ENCODE data around the gene CCDC127.
"Not testable (repeated sequence)": the region's sequence is repeated elsewhere in the genome, so short reads cannot be mapped to it uniquely, and the experiment has no call there.

Gene CCDC127

DNA sequence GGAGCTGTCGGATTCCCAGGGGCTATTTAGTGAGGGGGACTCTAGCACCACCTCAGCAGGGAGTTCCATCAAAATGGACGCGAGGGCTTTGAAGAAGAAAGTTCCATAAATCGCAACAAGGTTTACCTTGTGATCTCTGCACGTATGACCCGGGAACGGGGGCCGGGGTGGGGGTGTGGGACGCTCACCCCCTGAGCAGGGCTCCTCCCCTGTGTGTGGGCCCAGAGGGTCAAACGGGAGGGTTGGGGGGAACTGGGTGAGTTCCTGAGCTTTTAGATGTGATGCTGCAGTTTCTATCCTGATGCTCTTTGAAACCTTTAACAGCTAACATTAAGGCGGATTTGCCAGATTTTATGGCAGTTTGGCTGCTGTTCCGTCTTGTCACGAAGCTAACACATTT, 45.5 kb downstream of the CCDC127 start:
- DNase-seq (ENCODE audit: low read depth), result no peak

DNA sequence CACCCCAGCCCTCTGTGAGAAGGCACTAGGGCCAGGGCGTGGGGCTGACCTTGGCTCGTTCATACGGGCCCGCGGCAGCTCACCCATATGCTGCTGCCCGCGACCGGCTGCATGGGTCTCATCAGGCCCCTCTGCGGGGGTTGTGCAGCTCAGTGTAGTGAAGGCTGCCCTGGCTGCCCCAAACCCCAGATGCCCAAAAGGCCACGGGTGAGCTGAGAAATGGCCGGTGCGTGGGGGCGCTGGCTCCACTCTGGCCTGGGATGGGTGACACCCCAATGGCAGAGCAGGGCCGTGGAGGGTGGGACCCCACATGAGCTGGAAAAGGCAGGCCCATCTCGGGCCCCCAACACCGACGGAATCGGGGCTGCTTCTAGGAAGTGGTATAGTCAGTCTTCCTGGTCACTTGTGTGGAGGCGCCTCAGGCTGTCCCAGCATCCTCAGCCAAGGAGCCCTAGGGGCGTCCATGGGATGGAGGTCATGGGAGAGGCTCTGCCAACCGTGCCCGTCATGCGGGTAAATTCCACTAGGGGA, 46.1 kb downstream of the CCDC127 start:
- DNase-seq (ENCODE audit: low read depth), result no peak

GRCh38 chr5:170971-171800, 46.8 kb downstream of the CCDC127 start:
- no peak for DNase-seq (ENCODE audit: low read depth)

DNA sequence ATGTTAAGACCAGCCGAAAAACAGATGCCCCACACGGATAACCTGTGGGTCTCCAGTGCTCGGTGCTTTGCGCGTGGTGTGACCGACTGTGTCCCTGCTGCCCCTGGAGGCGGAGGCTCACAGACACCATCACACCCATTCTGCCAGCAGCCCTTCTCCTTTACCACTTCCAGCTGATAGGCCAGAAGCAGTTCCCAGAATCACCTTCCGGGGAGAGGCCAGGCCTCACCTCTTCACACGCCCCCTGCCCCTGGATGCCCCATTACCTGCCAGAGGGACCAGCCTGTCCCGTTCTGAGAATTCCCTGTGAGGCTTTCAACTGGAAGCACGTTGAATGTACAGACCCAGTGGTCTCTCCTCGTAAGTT, 48.2 kb downstream of the CCDC127 start:
- no peak for DNase-seq (ENCODE audit: low read depth)

DNA sequence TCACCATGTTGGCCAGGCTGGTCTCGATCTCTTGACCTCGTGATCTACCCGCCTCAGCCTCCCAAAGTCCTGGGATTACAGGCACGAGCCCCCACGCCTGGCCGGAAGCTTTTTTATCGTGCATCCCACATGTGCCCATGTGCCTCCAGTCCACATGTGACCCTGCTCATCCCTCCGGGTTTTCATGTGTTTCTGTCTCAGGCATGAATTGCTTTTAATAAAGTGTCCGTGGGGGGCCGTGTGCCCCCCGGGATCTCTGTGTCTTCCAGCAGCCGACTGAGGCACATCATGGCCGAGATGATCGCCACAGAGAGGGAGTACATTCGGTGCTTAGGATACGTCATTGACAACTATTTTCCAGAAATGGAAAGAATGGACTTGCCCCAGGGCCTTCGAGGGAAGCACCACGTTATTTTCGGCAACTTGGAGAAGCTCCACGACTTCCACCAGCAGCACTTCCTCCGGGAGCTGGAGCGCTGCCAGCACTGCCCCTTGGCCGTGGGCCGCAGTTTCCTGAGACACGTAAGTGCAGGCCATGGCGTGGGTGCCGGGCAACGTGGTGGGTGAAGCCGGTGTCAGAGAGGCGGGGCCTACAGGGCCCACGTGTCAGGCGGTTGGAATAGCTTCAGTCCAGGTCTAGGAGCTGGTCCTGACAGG, 48.8 kb downstream of the CCDC127 start:
- peak; percentile 20 for DNase-seq (ENCODE audit: low read depth)

- DNase-seq (ENCODE audit: low read depth), result peak; percentile 85
Observed at GRCh38 chr5:167982-168660, 49.8 kb downstream of the CCDC127 start.

DNA sequence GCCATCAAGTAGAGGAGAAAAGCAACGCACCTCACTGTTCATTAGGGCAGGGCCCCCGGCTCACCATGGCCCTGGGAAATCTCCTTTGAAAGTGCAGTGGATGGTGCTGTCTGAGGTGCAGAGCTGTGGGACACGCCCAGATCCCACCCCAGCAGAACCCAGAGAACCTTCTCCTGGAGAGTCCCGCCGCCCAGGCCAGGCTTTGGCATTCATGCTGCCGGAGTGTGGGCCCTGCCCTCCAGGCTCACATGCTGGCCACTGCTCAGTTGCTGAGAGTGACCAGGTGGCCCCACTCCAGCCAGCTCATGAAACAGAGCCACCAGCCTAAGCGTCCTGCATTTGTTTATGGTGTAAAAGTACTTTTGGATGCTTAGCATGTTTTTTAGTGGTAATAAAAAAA, 50.4 kb downstream of the CCDC127 start:
- DNase-seq (ENCODE audit: low read depth), result no peak

DNA sequence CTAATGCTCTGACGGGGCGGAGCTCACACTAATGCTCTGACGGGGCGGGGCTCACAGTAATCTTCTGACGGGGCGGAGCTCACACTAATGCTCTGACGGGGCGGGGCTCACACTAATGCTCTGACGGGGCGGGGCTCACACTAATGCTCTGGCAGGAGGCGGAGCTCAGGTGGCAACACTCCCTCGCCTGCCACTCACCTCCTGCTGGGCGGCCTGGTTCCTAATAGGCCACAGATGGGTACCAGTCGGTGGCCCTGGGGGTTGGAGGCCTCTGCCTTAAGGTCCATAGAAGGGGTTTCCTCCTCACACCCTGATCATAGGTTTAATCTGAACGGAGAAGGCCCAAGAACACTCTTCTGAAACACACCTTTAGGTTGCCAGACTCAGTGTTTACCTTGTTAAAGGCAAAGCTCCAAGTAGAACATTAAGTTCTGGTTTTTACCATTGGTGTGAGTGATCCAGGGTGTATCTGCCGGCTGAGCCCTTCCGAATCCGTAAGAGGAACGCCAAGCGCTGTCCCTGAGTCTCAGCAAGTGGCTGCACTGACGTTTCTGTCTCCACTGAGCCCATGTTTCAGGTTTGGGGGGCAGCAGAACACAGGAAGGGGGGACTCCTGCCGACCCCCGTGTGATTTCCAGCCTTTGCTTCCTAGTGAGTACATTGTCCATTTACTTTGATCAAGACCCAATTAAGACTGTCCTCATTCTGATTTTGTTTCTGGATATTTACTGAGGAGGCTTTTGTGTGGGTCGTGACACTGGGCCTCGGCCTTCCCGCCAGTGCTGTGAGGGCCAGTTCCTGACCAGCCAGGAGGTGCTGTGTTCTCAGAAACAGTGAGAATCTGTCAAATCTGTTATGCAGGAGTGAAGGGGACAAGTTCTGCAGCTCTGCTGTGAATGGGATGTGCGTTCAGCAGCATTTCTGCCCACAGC, 51.2 kb downstream of the CCDC127 start:
- no peak for DNase-seq (ENCODE audit: low read depth)

- not testable (repeated sequence) for DNase-seq (ENCODE audit: low read depth)
Observed at GRCh38 chr5:164783-165182, 53.2 kb downstream of the CCDC127 start.

DNA sequence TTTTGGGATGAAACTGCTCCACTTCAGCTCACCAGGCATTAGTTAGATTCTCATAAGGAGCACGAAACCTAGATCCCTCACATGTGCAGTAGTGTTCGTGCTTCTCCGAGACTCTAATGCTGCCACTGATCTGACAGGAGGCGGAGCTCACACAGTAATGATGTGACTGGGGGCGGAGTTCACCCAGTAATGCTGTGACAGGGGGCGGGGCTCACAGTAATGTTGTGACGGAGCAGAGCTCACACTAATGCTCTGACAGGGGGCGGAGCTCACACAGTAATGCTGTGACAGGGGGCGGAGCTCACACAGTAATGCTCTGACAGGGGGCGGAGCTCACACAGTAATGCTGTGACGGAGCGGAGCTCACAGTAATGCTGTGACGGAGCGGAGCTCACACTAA, 53.7 kb downstream of the CCDC127 start:
- no peak for DNase-seq (ENCODE audit: low read depth)

GRCh38 chr5:163841-164240, 54.1 kb downstream of the CCDC127 start:
- no peak for DNase-seq (ENCODE audit: low read depth)

DNA sequence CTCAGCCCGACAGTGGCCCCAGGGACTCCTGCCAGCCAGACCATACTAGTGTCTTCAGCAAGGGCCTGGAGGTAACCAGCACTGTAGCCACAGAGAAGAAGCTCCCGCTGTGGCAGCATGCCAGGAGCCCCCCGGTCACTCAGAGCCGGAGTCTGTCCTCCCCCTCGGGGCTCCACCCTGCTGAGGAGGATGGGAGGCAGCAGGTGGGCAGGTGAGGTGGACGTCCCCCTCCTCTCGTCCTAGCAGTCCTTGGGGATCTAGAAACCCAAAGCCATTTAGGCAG, 54.7 kb downstream of the CCDC127 start:
- DNase-seq (ENCODE audit: low read depth), result no peak

- no peak for DNase-seq (ENCODE audit: low read depth)
Observed at GRCh38 chr5:162565-163337, 55.2 kb downstream of the CCDC127 start.

GRCh38 chr5:162190-162564, 55.8 kb downstream of the CCDC127 start:
- no peak for DNase-seq (ENCODE audit: low read depth)

DNA sequence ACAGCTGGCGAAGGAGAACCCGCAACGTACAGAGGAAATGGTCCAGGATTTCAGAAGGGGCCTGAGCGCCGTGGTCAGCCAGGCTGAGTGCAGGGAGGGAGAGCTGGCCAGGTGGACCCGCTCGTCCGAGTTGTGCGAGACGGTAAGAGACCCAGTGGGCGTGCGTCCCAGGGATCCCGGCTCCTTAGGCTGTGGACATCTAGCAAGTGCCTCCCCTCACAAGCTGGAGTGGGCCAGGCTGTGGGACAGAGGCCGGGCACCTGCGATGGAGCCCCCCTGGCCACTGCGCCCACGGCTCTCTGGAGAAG, 56.2 kb downstream of the CCDC127 start:
- DNase-seq (ENCODE audit: low read depth), result no peak

DNA sequence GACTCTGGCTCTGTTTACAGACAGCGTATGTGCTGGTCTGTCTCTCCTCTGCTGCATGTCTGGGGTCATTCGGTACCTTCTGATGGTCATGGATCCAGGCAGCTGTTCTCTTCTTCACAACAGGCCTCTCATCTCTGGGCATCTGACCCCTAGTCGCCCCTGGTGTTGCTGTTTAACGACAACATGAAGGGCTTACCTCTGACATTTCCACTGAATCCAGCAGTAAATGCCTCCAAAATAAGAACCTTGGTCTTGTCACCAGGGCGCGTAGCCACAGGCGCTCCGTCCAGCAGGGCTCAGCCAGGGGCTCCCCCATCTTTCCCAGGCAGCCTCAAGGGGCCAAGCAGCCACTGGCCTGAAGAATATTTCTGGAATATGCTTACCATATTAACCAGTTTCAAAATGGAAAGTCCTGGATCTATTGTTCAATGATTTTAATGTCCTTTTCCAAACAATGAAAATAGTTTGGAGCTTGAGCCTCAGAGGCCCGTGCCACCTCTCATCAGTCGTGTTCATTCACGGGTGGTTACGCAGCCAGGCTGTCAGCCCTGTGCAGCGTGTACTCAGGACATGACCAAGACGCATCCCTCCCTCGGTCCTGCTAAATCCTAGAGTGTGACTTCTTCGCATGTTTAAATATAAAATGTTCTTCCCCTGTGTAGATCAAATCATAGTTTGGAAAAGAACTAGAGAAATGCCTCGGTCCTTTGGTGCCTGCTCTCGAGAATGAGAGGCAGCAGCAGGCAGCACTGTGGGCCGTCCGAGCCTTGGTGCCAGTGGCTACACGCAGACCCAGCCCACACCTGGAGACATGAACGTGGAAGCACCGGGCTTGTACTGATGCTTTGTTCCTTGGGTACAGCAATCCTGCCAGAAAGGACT, 56.8 kb downstream of the CCDC127 start:
- DNase-seq (ENCODE audit: low read depth), result no peak

- peak; percentile 32 for DNase-seq (ENCODE audit: low read depth)
Observed at GRCh38 chr5:160173-160510, 57.8 kb downstream of the CCDC127 start.

DNA sequence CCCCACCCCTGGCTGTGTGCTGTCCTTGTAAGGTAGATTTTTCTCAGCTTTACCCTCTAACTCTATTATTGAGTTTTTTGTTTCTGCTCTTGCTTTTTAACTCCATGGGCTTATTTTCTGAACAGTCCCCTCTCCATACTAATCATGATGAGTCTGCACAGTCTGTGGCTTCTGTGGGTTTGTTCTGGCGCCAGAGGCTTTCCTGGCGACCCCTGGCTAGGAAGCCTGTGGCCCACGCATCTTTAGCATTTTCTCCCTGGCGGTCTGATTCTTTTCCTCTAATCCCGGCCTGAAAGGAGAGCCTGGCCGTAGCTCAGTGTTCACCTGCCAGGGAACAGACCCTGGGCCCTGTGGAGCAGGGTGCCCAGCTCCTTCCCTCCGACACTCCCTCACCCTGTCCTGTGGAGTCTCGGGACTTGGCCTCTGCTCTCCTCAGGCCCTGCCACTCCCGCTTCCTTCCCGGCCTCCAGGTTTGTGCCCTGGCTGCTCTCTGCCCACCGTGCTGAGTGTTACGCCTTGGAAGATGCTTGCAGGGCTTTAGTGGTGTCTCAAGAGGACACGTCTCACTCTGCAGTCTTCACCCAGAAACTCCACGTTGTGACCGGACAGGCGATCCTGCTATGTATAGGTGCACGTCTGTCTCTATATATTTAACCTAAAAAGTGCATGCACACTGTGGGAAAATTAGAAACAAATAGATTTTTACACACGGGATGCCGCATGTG, 58.3 kb downstream of the CCDC127 start:
- DNase-seq (ENCODE audit: low read depth), result peak; percentile 55

GRCh38 chr5:158807-159447, 59.0 kb downstream of the CCDC127 start:
- no peak for DNase-seq (ENCODE audit: low read depth)
